ENCODE measurements around the gene MTIF3.

MTIF3 gene

GRCh38 chr13:27449936-27450828, at the start of gene MTIF3 (continued):
- TF ChIP-seq ZBTB10 (tag by site-specific recombination; IDR thresholded peaks at IDR 0.05): peak; percentile 51; the same call in 1 of the 2 replicates
- TF ChIP-seq PRDM1 (tag by site-specific recombination; IDR thresholded peaks at IDR 0.05): 0 out of 2 replicates have a peak, but pooled peaks have one; percentile 22
- no peak for TF ChIP-seq ZNF707 (tag by site-specific recombination; IDR thresholded peaks at IDR 0.05)
- no peak for TF ChIP-seq ZNF16 (tag by site-specific recombination; IDR thresholded peaks at IDR 0.05; ENCODE audit: low read depth)
- 0 out of 2 replicates have a peak, but pooled peaks have one; percentile 12 for TF ChIP-seq KLF16 (tag by site-specific recombination; IDR thresholded peaks at IDR 0.05)
- TF ChIP-seq ZNF394 (tag by site-specific recombination; IDR thresholded peaks at IDR 0.05; ENCODE audit: borderline replicate concordance): peak; percentile 84
- no peak for TF ChIP-seq ZNF132 (tag by site-specific recombination; IDR thresholded peaks at IDR 0.05; ENCODE audit: borderline replicate concordance)
- peak; percentile 82 for TF ChIP-seq KLF9 (tag by site-specific recombination; IDR thresholded peaks at IDR 0.05; ENCODE audit: low read depth)
- TF ChIP-seq ZNF112 (tag by site-specific recombination; IDR thresholded peaks at IDR 0.05): no peak
- no peak for TF ChIP-seq ZNF292 (tag by site-specific recombination; IDR thresholded peaks at IDR 0.05; ENCODE audit: borderline replicate concordance, low read depth)
- TF ChIP-seq SP3 (tag by site-specific recombination; IDR thresholded peaks at IDR 0.05): peak; percentile 88
- peak; percentile 79 for TF ChIP-seq ZNF660 (tag by site-specific recombination; IDR thresholded peaks at IDR 0.05)
- 0 out of 2 replicates have a peak, but pooled peaks have one; percentile 66 for TF ChIP-seq SP7 (tag by site-specific recombination; IDR thresholded peaks at IDR 0.05)
- no peak for TF ChIP-seq KLF17 (tag by site-specific recombination; IDR thresholded peaks at IDR 0.05)
- TF ChIP-seq, protein P1, sequence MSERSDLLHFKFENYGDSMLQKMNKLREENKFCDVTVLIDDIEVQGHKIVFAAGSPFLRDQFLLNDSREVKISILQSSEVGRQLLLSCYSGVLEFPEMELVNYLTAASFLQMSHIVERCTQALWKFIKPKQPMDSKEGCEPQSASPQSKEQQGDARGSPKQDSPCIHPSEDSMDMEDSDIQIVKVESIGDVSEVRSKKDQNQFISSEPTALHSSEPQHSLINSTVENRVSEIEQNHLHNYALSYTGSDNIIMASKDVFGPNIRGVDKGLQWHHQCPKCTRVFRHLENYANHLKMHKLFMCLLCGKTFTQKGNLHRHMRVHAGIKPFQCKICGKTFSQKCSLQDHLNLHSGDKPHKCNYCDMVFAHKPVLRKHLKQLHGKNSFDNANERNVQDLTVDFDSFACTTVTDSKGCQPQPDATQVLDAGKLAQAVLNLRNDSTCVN (tag by site-specific recombination; optimal IDR thresholded peaks at IDR 0.05): peak; percentile 97
- TF ChIP-seq SCRT1 (tag by site-specific recombination; IDR thresholded peaks at IDR 0.05; ENCODE audit: borderline replicate concordance): peak; percentile 46; the same call in 1 of the 2 replicates
- TF ChIP-seq ZNF530 (tag by site-specific recombination; IDR thresholded peaks at IDR 0.05; ENCODE audit: low read depth): no peak
- TF ChIP-seq GLIS2 (tag by site-specific recombination; IDR thresholded peaks at IDR 0.05): peak; percentile 62; the same call in 1 of the 2 replicates
- TF ChIP-seq, protein P2, sequence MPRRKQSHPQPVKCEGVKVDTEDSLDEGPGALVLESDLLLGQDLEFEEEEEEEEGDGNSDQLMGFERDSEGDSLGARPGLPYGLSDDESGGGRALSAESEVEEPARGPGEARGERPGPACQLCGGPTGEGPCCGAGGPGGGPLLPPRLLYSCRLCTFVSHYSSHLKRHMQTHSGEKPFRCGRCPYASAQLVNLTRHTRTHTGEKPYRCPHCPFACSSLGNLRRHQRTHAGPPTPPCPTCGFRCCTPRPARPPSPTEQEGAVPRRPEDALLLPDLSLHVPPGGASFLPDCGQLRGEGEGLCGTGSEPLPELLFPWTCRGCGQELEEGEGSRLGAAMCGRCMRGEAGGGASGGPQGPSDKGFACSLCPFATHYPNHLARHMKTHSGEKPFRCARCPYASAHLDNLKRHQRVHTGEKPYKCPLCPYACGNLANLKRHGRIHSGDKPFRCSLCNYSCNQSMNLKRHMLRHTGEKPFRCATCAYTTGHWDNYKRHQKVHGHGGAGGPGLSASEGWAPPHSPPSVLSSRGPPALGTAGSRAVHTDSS (tag by site-specific recombination; IDR thresholded peaks at IDR 0.05): no peak
- 0 out of 2 replicates have a peak, but pooled peaks have one; percentile 43 for TF ChIP-seq ZBTB8A (tag by site-specific recombination; IDR thresholded peaks at IDR 0.05)
- TF ChIP-seq ZXDB (tag by site-specific recombination; IDR thresholded peaks at IDR 0.05): peak; percentile 92
- TF ChIP-seq EGR2 (tag by site-specific recombination; IDR thresholded peaks at IDR 0.05; ENCODE audit: low read depth): peak; percentile 66
- no peak for TF ChIP-seq BCL11B (tag by site-specific recombination; IDR thresholded peaks at IDR 0.05; ENCODE audit: low read depth)
- 0 out of 2 replicates have a peak, but pooled peaks have one; percentile 34 for TF ChIP-seq ZSCAN5A (tag by site-specific recombination; IDR thresholded peaks at IDR 0.05)
- TF ChIP-seq ZNF24 (tag by site-specific recombination; IDR thresholded peaks at IDR 0.05): peak; percentile 80
- TF ChIP-seq, protein P3, sequence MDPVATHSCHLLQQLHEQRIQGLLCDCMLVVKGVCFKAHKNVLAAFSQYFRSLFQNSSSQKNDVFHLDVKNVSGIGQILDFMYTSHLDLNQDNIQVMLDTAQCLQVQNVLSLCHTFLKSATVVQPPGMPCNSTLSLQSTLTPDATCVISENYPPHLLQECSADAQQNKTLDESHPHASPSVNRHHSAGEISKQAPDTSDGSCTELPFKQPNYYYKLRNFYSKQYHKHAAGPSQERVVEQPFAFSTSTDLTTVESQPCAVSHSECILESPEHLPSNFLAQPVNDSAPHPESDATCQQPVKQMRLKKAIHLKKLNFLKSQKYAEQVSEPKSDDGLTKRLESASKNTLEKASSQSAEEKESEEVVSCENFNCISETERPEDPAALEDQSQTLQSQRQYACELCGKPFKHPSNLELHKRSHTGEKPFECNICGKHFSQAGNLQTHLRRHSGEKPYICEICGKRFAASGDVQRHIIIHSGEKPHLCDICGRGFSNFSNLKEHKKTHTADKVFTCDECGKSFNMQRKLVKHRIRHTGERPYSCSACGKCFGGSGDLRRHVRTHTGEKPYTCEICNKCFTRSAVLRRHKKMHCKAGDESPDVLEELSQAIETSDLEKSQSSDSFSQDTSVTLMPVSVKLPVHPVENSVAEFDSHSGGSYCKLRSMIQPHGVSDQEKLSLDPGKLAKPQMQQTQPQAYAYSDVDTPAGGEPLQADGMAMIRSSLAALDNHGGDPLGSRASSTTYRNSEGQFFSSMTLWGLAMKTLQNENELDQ (tag by site-specific recombination; IDR thresholded peaks at IDR 0.05; ENCODE audit: low read depth): no peak
- no peak for TF ChIP-seq ZNF48 (tag by site-specific recombination; IDR thresholded peaks at IDR 0.05)
- peak; percentile 69 for TF ChIP-seq SP2 (tag by site-specific recombination; IDR thresholded peaks at IDR 0.05)
- TF ChIP-seq YY1 (tag by site-specific recombination; IDR thresholded peaks at IDR 0.05): peak; percentile 52; the same call in 1 of the 2 replicates
